Gastroesophageal sphincter (tissue), 4 donors: ENCODE results near the gene F3. TPM values are rescaled to one million over a fixed set of nuclear protein-coding genes. Genes with fewer than 3 reads are reported as not detected.
A peak's percentile ranks its signal among the peaks of the same experiment; 100 is the strongest.
"Not testable (repeated sequence)": the region's sequence is repeated elsewhere in the genome, so short reads cannot be mapped to it uniquely, and the experiment has no call there.

ENCODE experiments used
- ATAC-seq: fragments of 150-250 bp; one replicate; pipeline ENCODE4 v1.9.1; 2016; ENCODE audit warnings: mild to moderate bottlenecking, moderate library complexity
- H3K27ac ChIP-seq, 4 donors: fragments of 200-600 bp; sonication (generic) in 3 of 4; 1 replicate in 3 of 4; 2 replicates in 1 of 4; pipeline ENCODE4 v1.5.1; 2016 to 2019
- H3K27me3 ChIP-seq: fragments of 200-600 bp; sonication (generic); one replicate; pipeline ENCODE4 v1.5.1; 2019
- H3K36me3 ChIP-seq, 2 donors: fragments of 200-600 bp; sonication (generic); one replicate each; pipeline ENCODE4 v1.5.1; 2019; ENCODE audit warnings: control low read depth in 1 of 2
- H3K4me1 ChIP-seq, 3 donors: fragments of 200-600 bp; sonication (generic); 1 replicate in 2 of 3; 2 replicates in 1 of 3; pipeline ENCODE4 v1.5.1; 2016 to 2019; ENCODE audit warnings: control low read depth in 2 of 3
- H3K4me3 ChIP-seq, 2 donors: fragments of 200-600 bp; sonication (generic); one replicate each; pipeline ENCODE4 v1.5.1; 2019; ENCODE audit warnings: mild to moderate bottlenecking in 1 of 2, moderate library complexity in 1 of 2
- H3K9me3 ChIP-seq, 3 donors: fragments of 200-600 bp; sonication (generic); one replicate each; pipeline ENCODE4 v1.5.1; 2017 to 2019; ENCODE audit warnings: control low read depth in 2 of 3
- CTCF ChIP-seq, 4 experiments: fragments of 200-600 bp in 2 of 4; fragments of 450-650 bp in 2 of 4; sonication (generic) in 1 of 4; IDR thresholded peaks; one replicate each; pipeline ENCODE4 v1.5.1; 2017 to 2019; ENCODE audit warnings: antibody characterized with exemption in 4 of 4, mild to moderate bottlenecking in 2 of 4, moderate library complexity in 2 of 4
- EP300 ChIP-seq: sonication (generic); formaldehyde crosslinking; IDR thresholded peaks from one replicate; pipeline ENCODE4 v1.6.1; 2017; ENCODE audit warnings: antibody characterized with exemption, mild to moderate bottlenecking
- POLR2A ChIP-seq, 2 donors: fragments of 450-650 bp; IDR thresholded peaks; one replicate each; pipeline ENCODE4 v1.6.1; 2017; ENCODE audit warnings: antibody characterized with exemption in 2 of 2, mild to moderate bottlenecking in 2 of 2, moderate library complexity in 1 of 2
- POLR2AphosphoS5 ChIP-seq: sonication (generic); formaldehyde crosslinking; IDR thresholded peaks from one replicate; pipeline ENCODE4 v1.6.1; 2017; ENCODE audit warnings: antibody characterized with exemption
- WGBS, 2 donors: methylation state at CpG; one replicate each; pipeline ENCODE4 v1.1.5; 2018; ENCODE audit warnings: low coverage in 1 of 2; 5-methylcytosine and 5-hydroxymethylcytosine counted together
- total RNA-seq, 4 donors: library from RNA; depleted of rRNA; stranded (reverse); fragments of >200 nt; gene quantifications; one replicate each; pipeline ENCODE4 v1.1.0, GENCODE V29; 2016

F3 gene
- total RNA-seq, 4 donors from 2014 or later: 15.4 to 110 (median 19.0) TPM

- Histone ChIP-seq H3K4me3 (no peak overlapping the region), H3K27ac (peak overlapping the region in 1 of 4 donors; percentile 26), H3K9me3 (peaks cover 0 to 12% (median 0%) of the 10 kb centered on the region in 3 donors), H3K27me3 (no peaks in the 10 kb centered on the region), H3K4me1 (peaks cover 0 to 5% (median 0%) of the 10 kb centered on the region in 3 donors), H3K36me3 (no peaks in the 10 kb centered on the region)
- 85 to 95% methylated on average over 5 to 7 of the region's 10 CpGs for WGBS, 2 donors
- TF ChIP-seq POLR2AphosphoS5 (no peak), CTCF (IDR thresholded peaks at IDR 0.05) (no peak), POLR2A (IDR thresholded peaks at IDR 0.05) (no peak), EP300 (no peak)
- ATAC-seq: no peak
Observed at GRCh38 chr1:94580367-94581115, 39.0 kb upstream of the F3 start.

GRCh38 chr1:94579876-94580294 is 38.3 kb upstream of the F3 start:
- no peak for TF ChIP-seq POLR2A (IDR thresholded peaks at IDR 0.05)
- no peak for TF ChIP-seq POLR2AphosphoS5
- TF ChIP-seq EP300: no peak
- TF ChIP-seq CTCF (IDR thresholded peaks at IDR 0.05): no peak
- WGBS, 2 donors: no CpG with 5 or more reads among the region's 2 CpGs

GRCh38 chr1:94578856-94579255 is 37.3 kb upstream of the F3 start:
- ATAC-seq: no peak
- no peak overlapping the region for H3K27ac ChIP-seq
- 88 to 89% methylated on average over 2 of the region's 2 CpGs for WGBS, 2 donors

More at GRCh38 chr1:94579876-94580294, 38.3 kb upstream of the F3 start:
- Histone ChIP-seq H3K27me3 (no peaks in the 10 kb centered on the region), H3K36me3 (no peaks in the 10 kb centered on the region), H3K27ac (peak overlapping the region in 1 of 4 donors; percentile 26), H3K4me3 (no peak overlapping the region), H3K9me3 (peaks cover 0 to 12% (median 0%) of the 10 kb centered on the region in 3 donors), H3K4me1 (peaks cover 0 to 5% (median 0%) of the 10 kb centered on the region in 3 donors)
- peak; percentile 43 for ATAC-seq

GRCh38 chr1:94573917-94574316 is 32.4 kb upstream of the F3 start:
- H3K9me3 ChIP-seq: peaks cover 0 to 26% (median 0%) of the 10 kb centered on the region in 3 donors
- H3K4me3 ChIP-seq, H3K27me3 ChIP-seq, H3K27ac ChIP-seq, H3K36me3 ChIP-seq, H3K4me1 ChIP-seq, ATAC-seq: not testable (repeated sequence)

More at GRCh38 chr1:94578856-94579255, 37.3 kb upstream of the F3 start:
- Histone ChIP-seq H3K9me3 (peaks cover 0 to 12% (median 0%) of the 10 kb centered on the region in 3 donors), H3K4me1 (peaks cover 0 to 5% (median 0%) of the 10 kb centered on the region in 3 donors), H3K36me3 (no peaks in the 10 kb centered on the region), H3K4me3 (no peak overlapping the region), H3K27me3 (no peaks in the 10 kb centered on the region)
- TF ChIP-seq EP300 (no peak), CTCF (IDR thresholded peaks at IDR 0.05) (no peak), POLR2A (IDR thresholded peaks at IDR 0.05) (no peak), POLR2AphosphoS5 (no peak)

- Histone ChIP-seq H3K27ac (no peak overlapping the region), H3K4me1 (no peaks in the 10 kb centered on the region), H3K27me3 (no peaks in the 10 kb centered on the region), H3K9me3 (peaks cover 0 to 38% (median 0%) of the 10 kb centered on the region in 3 donors), H3K4me3 (no peak overlapping the region), H3K36me3 (no peaks in the 10 kb centered on the region)
- TF ChIP-seq CTCF (IDR thresholded peaks at IDR 0.05) (no peak), EP300 (no peak), POLR2A (IDR thresholded peaks at IDR 0.05) (no peak), POLR2AphosphoS5 (no peak)
- no peak for ATAC-seq
- WGBS, 2 donors: 86 to 92% methylated on average over 1 of the region's 1 CpG
Observed at GRCh38 chr1:94572780-94573179, 31.2 kb upstream of the F3 start.

GRCh38 chr1:94570965-94571364 is 29.4 kb upstream of the F3 start:
- not testable (repeated sequence) for H3K4me1 ChIP-seq, H3K36me3 ChIP-seq, ATAC-seq, H3K27me3 ChIP-seq, H3K4me3 ChIP-seq, H3K27ac ChIP-seq
- WGBS, 2 donors: 76 to 80% methylated on average over 1 to 9 of the region's 9 CpGs
- H3K9me3 ChIP-seq: peaks cover 0 to 30% (median 0%) of the 10 kb centered on the region in 3 donors

- not testable (repeated sequence) for H3K4me3 ChIP-seq, H3K27ac ChIP-seq, H3K36me3 ChIP-seq, ATAC-seq, H3K4me1 ChIP-seq, H3K27me3 ChIP-seq
- 90 to 94% methylated on average over 3 to 5 of the region's 5 CpGs for WGBS, 2 donors
- peaks cover 0 to 30% (median 0%) of the 10 kb centered on the region in 3 donors for H3K9me3 ChIP-seq
Observed at GRCh38 chr1:94568806-94569205, 27.2 kb upstream of the F3 start.

GRCh38 chr1:94567975-94568607 is 26.5 kb upstream of the F3 start:
- H3K4me1 ChIP-seq: not testable (repeated sequence)

More at GRCh38 chr1:94567975-94568607, 26.5 kb upstream of the F3 start:
- H3K9me3 ChIP-seq: peaks cover 0 to 27% (median 0%) of the 10 kb centered on the region in 3 donors
- H3K27me3 ChIP-seq, H3K4me3 ChIP-seq, H3K36me3 ChIP-seq, H3K27ac ChIP-seq, ATAC-seq: not testable (repeated sequence)
- WGBS, 2 donors: 91 to 92% methylated on average over 2 of the region's 2 CpGs
